ENCODE measurements around the gene ARHGEF7. TPM values are rescaled to one million over a fixed set of nuclear protein-coding genes. Genes with fewer than 3 reads are reported as not detected.

The ARHGEF7 gene
- total RNA-seq, 1 donor from 2014 or later: 73.7 TPM

DNA sequence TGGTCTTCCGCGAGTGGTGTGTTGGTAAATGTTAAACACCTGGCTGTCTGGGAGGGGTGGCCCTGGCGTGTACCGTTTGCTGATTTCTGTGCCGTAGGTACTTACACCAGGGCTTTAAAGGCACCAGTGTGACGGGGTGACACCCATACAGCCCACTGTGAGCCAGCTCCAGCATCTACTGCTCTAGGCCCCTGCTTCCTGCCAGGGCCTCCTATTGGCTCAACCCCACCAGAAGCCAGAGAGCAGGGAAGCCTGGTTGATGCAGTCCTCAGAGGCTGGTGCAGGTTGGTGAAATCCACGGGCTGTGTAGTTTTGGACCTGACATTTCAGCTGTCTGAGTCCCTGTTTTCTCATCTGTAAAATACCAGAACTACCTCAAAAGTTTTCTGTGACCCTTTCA lies 30.4 kb downstream of the ARHGEF7 start:
- TF ChIP-seq, protein P1, sequence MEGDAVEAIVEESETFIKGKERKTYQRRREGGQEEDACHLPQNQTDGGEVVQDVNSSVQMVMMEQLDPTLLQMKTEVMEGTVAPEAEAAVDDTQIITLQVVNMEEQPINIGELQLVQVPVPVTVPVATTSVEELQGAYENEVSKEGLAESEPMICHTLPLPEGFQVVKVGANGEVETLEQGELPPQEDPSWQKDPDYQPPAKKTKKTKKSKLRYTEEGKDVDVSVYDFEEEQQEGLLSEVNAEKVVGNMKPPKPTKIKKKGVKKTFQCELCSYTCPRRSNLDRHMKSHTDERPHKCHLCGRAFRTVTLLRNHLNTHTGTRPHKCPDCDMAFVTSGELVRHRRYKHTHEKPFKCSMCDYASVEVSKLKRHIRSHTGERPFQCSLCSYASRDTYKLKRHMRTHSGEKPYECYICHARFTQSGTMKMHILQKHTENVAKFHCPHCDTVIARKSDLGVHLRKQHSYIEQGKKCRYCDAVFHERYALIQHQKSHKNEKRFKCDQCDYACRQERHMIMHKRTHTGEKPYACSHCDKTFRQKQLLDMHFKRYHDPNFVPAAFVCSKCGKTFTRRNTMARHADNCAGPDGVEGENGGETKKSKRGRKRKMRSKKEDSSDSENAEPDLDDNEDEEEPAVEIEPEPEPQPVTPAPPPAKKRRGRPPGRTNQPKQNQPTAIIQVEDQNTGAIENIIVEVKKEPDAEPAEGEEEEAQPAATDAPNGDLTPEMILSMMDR (IDR thresholded peaks at IDR 0.05; ENCODE audit: insufficient read depth, low read depth, low read length): no peak
- no peak for TF ChIP-seq EZH2 (IDR thresholded peaks at IDR 0.05; ENCODE audit: insufficient read depth, low read length)
- no peaks in the 10 kb centered on the region for H4K20me1 ChIP-seq (ENCODE audit: insufficient read depth, low read length)
- no peaks in the 10 kb centered on the region for H3K4me1 ChIP-seq (ENCODE audit: insufficient read depth, low read length)
- Mint-ChIP-seq H3K36me3 (ENCODE audit: low read depth, unreplicated experiment) (no peaks in the 10 kb centered on the region), H3K4me1 (ENCODE audit: low read depth, unreplicated experiment) (no peaks in the 10 kb centered on the region), H3K27ac (ENCODE audit: unreplicated experiment) (no peak overlapping the region), H3K27me3 (ENCODE audit: low read depth, unreplicated experiment) (peaks cover 29% of the 10 kb centered on the region), H3K4me3 (ENCODE audit: unreplicated experiment) (no peak overlapping the region), H3K9me3 (ENCODE audit: unreplicated experiment) (peaks cover 2% of the 10 kb centered on the region)
- H3K27ac ChIP-seq (ENCODE audit: low read depth, low read length): no peak overlapping the region
- no peaks in the 10 kb centered on the region for H3K36me3 ChIP-seq (ENCODE audit: insufficient read depth, low read length)
- H3K79me2 ChIP-seq (ENCODE audit: insufficient read depth, low read length): no peaks in the 10 kb centered on the region
- H2AFZ ChIP-seq (ENCODE audit: low read depth, low read length): no peak overlapping the region
- H3K27me3 ChIP-seq (ENCODE audit: insufficient read depth, low read length): no peaks in the 10 kb centered on the region
- no peaks in the 10 kb centered on the region for H3K9me3 ChIP-seq (ENCODE audit: insufficient read depth, low read depth, low read length)
- H3K4me3 ChIP-seq (ENCODE audit: insufficient read depth, low read depth, low read length): no peak overlapping the region
- no peak overlapping the region for H3K9ac ChIP-seq (ENCODE audit: low read length)
- no peak overlapping the region for H3K4me2 ChIP-seq (ENCODE audit: low read length)
- no peak for FAIRE-seq
- no peak for DNase-seq (ENCODE audit: low read depth)

DNA sequence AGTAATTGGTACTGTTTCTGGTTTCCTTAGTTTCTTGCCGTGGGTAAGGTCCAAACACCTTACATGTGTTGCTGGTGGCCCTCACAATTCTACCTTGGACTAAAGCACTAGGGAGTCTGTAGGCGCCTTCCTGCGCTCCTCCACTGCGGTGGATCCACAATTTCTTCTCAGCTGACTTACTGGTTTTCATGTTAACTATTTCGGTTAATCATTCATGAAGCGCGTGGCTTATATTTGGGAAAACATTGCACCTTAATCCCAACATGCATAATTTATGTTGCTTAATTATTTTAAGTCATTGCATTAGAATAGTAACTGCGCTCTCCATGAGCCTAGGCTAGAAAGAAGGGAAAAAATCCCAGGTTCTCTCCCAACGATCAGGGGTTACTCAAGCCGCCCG lies 37.7 kb downstream of the ARHGEF7 start:
- no peaks in the 10 kb centered on the region for H3K36me3 ChIP-seq (ENCODE audit: insufficient read depth, low read length)
- H3K9ac ChIP-seq (ENCODE audit: low read length): peak overlapping the region; percentile 97
- H4K20me1 ChIP-seq (ENCODE audit: insufficient read depth, low read length): peaks cover 26% of the 10 kb centered on the region
- no peaks in the 10 kb centered on the region for H3K9me3 ChIP-seq (ENCODE audit: insufficient read depth, low read depth, low read length)
- Mint-ChIP-seq H3K9me3 (ENCODE audit: unreplicated experiment) (peaks cover 2% of the 10 kb centered on the region), H3K27ac (ENCODE audit: unreplicated experiment) (peak overlapping the region; percentile 95), H3K4me1 (ENCODE audit: low read depth, unreplicated experiment) (peaks cover 10% of the 10 kb centered on the region), H3K36me3 (ENCODE audit: low read depth, unreplicated experiment) (no peaks in the 10 kb centered on the region), H3K4me3 (ENCODE audit: unreplicated experiment) (peak overlapping the region; percentile 88), H3K27me3 (ENCODE audit: low read depth, unreplicated experiment) (peaks cover 2% of the 10 kb centered on the region)
- no peak for FAIRE-seq
- H3K27me3 ChIP-seq (ENCODE audit: insufficient read depth, low read length): no peaks in the 10 kb centered on the region
- H3K4me2 ChIP-seq (ENCODE audit: low read length): peak overlapping the region; percentile 97
- H3K27ac ChIP-seq (ENCODE audit: low read depth, low read length): peak overlapping the region; percentile 96
- peak overlapping the region; percentile 86 for H2AFZ ChIP-seq (ENCODE audit: low read depth, low read length)
- H3K4me1 ChIP-seq (ENCODE audit: insufficient read depth, low read length): peaks cover 11% of the 10 kb centered on the region
- H3K79me2 ChIP-seq (ENCODE audit: insufficient read depth, low read length): peaks cover 42% of the 10 kb centered on the region
- DNase-seq (ENCODE audit: low read depth): peak; percentile 2
- peak overlapping the region; percentile 92 for H3K4me3 ChIP-seq (ENCODE audit: insufficient read depth, low read depth, low read length)
- TF ChIP-seq, protein P1 (IDR thresholded peaks at IDR 0.05; ENCODE audit: insufficient read depth, low read depth, low read length): no peak
- no peak for TF ChIP-seq EZH2 (IDR thresholded peaks at IDR 0.05; ENCODE audit: insufficient read depth, low read length)

DNA sequence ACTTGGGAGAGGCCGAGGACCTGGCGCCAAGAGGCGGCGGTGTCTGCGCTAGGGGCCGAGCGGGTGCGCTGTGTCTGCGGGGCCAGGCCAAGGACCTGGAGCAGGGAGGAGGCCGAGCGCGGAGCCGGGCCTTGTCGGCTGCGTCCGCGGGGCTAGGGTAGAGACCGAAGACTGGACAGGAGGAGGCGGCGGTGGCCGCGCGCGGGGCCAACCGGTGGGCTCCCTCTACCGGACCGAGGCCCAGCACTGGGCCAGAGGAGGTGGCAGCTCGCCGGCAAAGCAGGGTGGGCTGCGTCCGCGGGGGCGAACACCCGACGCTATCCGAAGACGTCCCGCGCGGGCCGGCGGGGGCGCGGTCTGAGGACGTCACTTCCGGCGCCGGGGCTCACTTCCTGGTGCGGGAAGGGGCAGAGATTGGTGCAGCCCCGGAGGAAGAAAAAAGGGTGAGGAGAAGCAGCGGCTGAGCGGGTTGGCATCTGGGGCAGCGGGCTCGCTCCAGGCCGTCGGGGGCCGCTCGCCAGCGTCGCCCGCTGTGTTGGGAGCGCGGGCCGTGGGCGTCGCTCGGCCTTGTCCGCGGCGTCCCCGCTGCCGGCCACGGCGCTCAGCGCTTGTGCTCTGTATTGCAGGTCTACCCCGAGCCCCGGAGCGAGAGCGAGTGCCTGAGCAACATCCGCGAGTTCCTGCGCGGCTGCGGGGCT lies 38.3 kb downstream of the ARHGEF7 start:
- Histone ChIP-seq H3K27me3 (ENCODE audit: insufficient read depth, low read length) (no peaks in the 10 kb centered on the region), H3K36me3 (ENCODE audit: insufficient read depth, low read length) (no peaks in the 10 kb centered on the region), H3K9me3 (ENCODE audit: insufficient read depth, low read depth, low read length) (no peaks in the 10 kb centered on the region), H3K4me1 (ENCODE audit: insufficient read depth, low read length) (peaks cover 11% of the 10 kb centered on the region), H3K4me2 (ENCODE audit: low read length) (peak overlapping the region; percentile 97), H2AFZ (ENCODE audit: low read depth, low read length) (peak overlapping the region; percentile 86), H3K27ac (ENCODE audit: low read depth, low read length) (peak overlapping the region; percentile 96), H3K9ac (ENCODE audit: low read length) (peak overlapping the region; percentile 97), H4K20me1 (ENCODE audit: insufficient read depth, low read length) (peaks cover 32% of the 10 kb centered on the region), H3K4me3 (ENCODE audit: insufficient read depth, low read depth, low read length) (peak overlapping the region; percentile 92), H3K79me2 (ENCODE audit: insufficient read depth, low read length) (peaks cover 47% of the 10 kb centered on the region)
- H3K4me1 Mint-ChIP-seq (ENCODE audit: low read depth, unreplicated experiment): peaks cover 10% of the 10 kb centered on the region
- no peaks in the 10 kb centered on the region for H3K9me3 Mint-ChIP-seq (ENCODE audit: unreplicated experiment)
- DNase-seq (ENCODE audit: low read depth) (peak; percentile 86), FAIRE-seq (no peak)
- peak overlapping the region; percentile 91 for H3K4me3 Mint-ChIP-seq (ENCODE audit: unreplicated experiment)
- H3K36me3 Mint-ChIP-seq (ENCODE audit: low read depth, unreplicated experiment): no peaks in the 10 kb centered on the region
- peaks cover 2% of the 10 kb centered on the region for H3K27me3 Mint-ChIP-seq (ENCODE audit: low read depth, unreplicated experiment)
- TF ChIP-seq, protein P1 (IDR thresholded peaks at IDR 0.05; ENCODE audit: insufficient read depth, low read depth, low read length): no peak
- TF ChIP-seq EZH2 (IDR thresholded peaks at IDR 0.05; ENCODE audit: insufficient read depth, low read length): no peak
- H3K27ac Mint-ChIP-seq (ENCODE audit: unreplicated experiment): peak overlapping the region; percentile 95
